Measurements from ENCODE around the gene PDE4B.
"Not testable (repeated sequence)": the region's sequence is repeated elsewhere in the genome, so short reads cannot be mapped to it uniquely, and the experiment has no call there.

PDE4B gene

DNA sequence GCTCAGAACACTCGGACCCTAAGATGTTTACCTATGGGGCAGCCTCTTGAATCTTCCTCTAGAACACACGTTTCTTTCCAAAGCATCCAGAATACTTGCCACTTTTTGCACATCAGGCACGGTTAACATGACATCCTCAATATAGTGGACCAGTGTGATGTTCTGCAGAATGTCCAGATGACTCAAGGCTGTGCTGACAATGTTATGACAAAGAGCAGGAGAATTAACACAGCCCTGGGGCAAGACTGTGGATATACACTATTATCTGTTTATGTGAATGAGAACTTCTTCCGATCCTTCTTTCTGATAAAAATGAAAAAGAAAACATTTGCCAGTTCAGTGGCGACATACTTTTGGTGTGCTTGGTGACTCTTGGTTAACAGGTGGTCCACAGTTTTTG is 154.3 kb downstream of the PDE4B start:
- H3K9me3 Mint-ChIP-seq, result no peaks in the 10 kb centered on the region
- no peaks in the 10 kb centered on the region for H3K4me1 Mint-ChIP-seq
- no peak overlapping the region for H3K27ac Mint-ChIP-seq
- ATAC-seq (no peak), DNase-seq (no peak)
- peaks cover 24% of the 10 kb centered on the region for H3K27me3 Mint-ChIP-seq
- no peak overlapping the region for H3K4me3 Mint-ChIP-seq

DNA sequence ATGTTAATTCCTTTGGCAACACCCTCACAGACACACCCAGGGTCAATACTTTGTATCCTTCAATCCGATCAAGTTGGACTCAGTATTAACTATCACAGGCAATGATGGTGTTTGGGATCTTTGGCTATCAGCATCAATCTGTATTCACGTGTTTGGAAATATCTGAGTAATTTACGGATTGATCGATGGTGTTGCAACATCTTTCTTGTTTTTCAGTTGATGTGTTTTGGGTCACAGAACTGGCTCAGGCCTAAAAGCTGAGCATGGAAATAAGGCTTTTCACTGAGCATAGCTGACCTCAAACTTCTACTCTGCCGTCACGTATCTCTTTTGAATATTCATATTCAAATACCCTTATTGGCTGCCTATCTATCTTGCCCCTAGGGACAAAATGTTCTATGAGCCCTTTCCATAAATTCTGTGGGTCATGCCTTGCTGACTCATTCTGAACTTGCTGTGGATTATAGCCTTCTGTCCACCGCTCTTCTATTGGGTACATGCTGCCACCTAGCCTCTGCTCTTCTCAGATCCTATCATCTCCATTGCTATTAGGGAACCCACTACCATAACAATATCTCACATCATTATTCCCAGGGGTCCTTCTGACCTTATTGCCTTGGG is 156.0 kb downstream of the PDE4B start:
- Mint-ChIP-seq H3K9me3 (no peaks in the 10 kb centered on the region), H3K4me3 (no peak overlapping the region), H3K27ac (no peak overlapping the region), H3K4me1 (peaks cover 9% of the 10 kb centered on the region), H3K27me3 (peaks cover 24% of the 10 kb centered on the region)
- ATAC-seq, result no peak
- no peak for DNase-seq

DNA sequence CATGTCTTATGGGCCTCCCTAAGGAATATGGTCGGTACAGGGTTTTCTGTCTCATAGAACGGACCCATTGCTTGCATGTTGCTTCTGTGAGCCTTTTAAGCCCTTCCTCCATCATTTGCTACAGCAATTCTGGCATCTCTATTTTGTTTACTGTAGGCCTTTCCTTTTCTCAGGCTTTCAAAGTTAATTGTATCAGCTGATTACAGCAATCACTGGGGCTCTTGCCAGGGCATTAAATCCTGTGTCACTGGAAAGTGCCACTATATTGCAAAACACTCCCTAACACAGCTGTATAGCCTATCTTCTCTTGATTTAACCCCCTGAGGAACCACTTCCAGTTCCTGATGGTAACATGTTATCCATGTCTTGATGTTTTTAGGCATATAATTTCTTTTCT is 156.5 kb downstream of the PDE4B start:
- H3K4me1 Mint-ChIP-seq, result peaks cover 9% of the 10 kb centered on the region

DNA sequence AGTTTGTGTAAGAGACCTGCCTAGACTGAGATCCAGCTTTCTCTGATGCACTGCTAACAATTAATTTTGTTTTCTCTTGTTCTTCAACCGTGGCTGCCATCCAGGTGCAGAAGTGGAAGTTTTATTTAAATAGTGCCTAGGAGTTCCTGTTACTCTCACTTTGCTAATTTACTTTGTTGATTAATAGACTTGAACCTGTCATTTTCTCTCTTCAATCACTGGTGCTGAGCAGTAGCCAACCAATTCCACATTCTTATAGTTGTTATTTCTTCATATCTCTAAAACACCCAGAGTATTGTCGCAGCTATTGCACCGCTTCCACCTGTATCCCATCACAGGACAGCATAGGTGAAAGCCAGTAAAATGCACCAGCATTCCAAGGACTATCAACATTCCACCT is 157.2 kb downstream of the PDE4B start:
- Mint-ChIP-seq H3K9me3 (no peaks in the 10 kb centered on the region), H3K4me3 (no peak overlapping the region), H3K27me3 (peaks cover 15% of the 10 kb centered on the region), H3K4me1 (peaks cover 9% of the 10 kb centered on the region), H3K27ac (no peak overlapping the region)
- ATAC-seq (no peak), DNase-seq (no peak)

More for the DNA sequence above, 156.5 kb downstream of the PDE4B start:
- no peak for ATAC-seq
- no peak overlapping the region for H3K4me3 Mint-ChIP-seq
- H3K27ac Mint-ChIP-seq, result no peak overlapping the region
- no peaks in the 10 kb centered on the region for H3K9me3 Mint-ChIP-seq
- H3K27me3 Mint-ChIP-seq, result peaks cover 20% of the 10 kb centered on the region
- no peak for DNase-seq

DNA sequence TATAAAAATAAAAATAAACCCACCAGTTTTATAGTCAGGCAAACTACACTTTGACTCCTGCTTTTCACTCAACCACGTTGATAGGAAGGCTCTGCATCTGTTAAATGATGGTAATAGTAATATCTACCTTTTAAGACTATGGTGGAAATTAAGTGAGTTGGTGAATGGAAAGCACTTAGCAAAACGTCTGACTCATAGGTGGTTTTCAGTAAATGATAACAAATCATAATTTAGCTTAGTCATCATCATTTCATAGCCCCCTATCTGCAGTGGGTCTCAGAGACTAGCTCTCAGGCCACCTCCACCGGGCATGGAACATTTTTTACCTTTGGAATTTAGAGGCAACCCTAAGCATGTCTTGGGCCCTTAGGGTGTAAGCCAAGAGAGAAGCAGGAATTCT is 160.0 kb downstream of the PDE4B start:
- DNase-seq, result no peak
- no peaks in the 10 kb centered on the region for H3K9me3 Mint-ChIP-seq
- H3K4me3 Mint-ChIP-seq, result no peak overlapping the region
- H3K27ac Mint-ChIP-seq, result no peak overlapping the region
- H3K4me1 Mint-ChIP-seq, result peaks cover 9% of the 10 kb centered on the region
- ATAC-seq, result no peak
- peaks cover 15% of the 10 kb centered on the region for H3K27me3 Mint-ChIP-seq

DNA sequence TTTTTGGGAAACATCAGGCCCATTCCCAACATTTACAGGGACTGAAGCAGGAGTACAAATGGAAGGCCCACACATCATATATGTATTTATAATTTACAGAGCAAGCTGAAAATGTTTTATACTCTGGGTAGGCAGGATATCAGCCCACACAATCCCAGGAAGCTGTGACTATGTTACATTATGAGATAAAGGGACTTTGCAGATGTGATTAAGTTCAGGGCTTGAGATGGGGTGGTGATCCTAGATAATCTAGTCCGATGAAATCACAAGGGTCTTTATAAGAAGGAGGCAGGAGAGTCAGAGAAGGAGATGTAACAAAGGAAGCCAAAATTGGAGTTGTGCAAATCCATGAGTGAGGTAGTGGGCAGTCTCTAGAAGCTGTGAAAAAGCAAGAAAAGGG is 160.5 kb downstream of the PDE4B start:
- Mint-ChIP-seq H3K27ac (no peak overlapping the region), H3K27me3 (peaks cover 15% of the 10 kb centered on the region), H3K4me1 (peaks cover 9% of the 10 kb centered on the region), H3K9me3 (no peaks in the 10 kb centered on the region), H3K4me3 (no peak overlapping the region)
- no peak for ATAC-seq
- DNase-seq, result no peak

DNA sequence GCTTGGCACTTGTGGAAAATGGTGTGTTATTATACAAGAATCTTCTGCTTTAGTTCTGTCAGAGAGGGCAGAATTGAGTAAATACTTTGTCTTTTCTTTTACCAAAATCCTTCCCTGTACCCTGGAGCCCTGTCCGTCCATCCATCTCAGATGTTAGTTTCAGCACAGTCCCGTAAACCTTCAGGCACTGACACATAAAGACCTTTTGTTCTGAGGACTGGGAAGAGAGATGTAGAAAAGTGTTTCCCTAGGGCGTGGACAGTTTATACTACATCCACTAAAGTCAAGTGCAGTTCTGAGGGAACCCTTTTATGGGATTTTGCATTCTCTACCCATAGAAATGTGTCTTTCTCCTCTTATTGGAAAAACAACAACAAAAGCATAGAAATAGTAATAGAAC is 162.4 kb downstream of the PDE4B start:
- H3K27ac Mint-ChIP-seq, result no peak overlapping the region
- H3K9me3 Mint-ChIP-seq, result no peaks in the 10 kb centered on the region
- H3K4me1 Mint-ChIP-seq, result peaks cover 9% of the 10 kb centered on the region
- H3K4me3 Mint-ChIP-seq, result no peak overlapping the region
- H3K27me3 Mint-ChIP-seq, result peaks cover 14% of the 10 kb centered on the region
- DNase-seq, result no peak
- no peak for ATAC-seq

DNA sequence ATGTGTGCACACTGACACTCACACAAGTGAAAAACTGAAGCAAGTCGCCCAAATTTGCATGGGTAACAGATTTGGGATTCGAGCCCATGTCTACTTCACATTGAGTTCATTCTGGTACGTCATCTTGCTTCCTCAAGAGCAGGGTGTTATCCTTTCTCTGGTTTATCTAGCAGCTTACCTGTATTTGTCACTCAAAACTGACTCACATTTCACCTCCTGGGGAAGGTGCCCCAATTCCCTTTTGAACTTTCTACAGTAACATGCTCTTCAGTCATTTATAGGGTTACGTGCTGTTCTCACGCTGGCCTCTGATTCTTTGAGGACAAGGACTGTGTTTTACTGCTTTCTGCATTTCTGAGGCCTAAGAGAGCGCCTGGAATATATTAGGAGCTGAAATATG is 162.8 kb downstream of the PDE4B start:
- H3K9me3 Mint-ChIP-seq, result no peaks in the 10 kb centered on the region
- no peak for DNase-seq
- H3K4me1 Mint-ChIP-seq, result peaks cover 9% of the 10 kb centered on the region
- H3K4me3 Mint-ChIP-seq, result no peak overlapping the region
- H3K27me3 Mint-ChIP-seq, result peaks cover 9% of the 10 kb centered on the region
- no peak overlapping the region for H3K27ac Mint-ChIP-seq
- ATAC-seq, result no peak

DNA sequence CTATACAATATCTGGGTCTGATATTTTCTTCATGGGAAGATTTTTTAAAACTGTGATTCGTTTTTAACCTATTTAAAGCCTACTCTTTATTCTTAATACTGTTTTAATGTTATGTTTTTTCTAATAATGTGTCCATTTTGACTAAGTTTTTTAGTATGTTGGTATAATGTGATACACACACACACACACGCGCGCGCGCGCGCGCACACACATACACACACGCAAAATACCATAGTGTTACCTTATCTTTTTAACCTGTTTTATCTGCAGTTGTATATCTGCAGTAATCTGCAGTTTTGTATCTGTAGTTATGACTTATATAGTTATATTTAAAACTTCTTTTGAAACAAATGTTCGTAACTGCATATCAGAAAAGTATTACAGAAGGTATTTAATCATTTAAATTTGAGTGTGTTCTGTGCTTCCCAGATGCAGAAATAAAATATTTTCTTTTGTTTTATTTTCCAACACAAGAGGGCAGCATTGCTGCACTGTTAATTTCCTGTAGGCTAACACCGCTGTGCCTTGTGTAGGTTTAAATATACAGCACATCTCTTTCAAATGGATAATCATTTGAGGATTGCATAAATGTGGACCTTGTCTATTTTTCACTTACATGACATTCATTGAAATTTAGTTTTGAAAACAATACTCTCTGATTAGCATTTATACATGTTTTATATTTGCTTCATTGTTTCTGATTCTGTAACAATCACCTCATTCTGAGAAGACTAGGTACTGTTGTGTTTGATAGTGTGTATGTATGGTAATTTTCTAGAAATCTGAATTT is 166.1 kb downstream of the PDE4B start:
- Mint-ChIP-seq H3K4me3 (no peak overlapping the region), H3K4me1 (no peaks in the 10 kb centered on the region), H3K9me3 (no peaks in the 10 kb centered on the region), H3K27me3 (no peaks in the 10 kb centered on the region), H3K27ac (no peak overlapping the region)
- DNase-seq, result peak; percentile 13 to 21
- peak; percentile 69 for ATAC-seq

DNA sequence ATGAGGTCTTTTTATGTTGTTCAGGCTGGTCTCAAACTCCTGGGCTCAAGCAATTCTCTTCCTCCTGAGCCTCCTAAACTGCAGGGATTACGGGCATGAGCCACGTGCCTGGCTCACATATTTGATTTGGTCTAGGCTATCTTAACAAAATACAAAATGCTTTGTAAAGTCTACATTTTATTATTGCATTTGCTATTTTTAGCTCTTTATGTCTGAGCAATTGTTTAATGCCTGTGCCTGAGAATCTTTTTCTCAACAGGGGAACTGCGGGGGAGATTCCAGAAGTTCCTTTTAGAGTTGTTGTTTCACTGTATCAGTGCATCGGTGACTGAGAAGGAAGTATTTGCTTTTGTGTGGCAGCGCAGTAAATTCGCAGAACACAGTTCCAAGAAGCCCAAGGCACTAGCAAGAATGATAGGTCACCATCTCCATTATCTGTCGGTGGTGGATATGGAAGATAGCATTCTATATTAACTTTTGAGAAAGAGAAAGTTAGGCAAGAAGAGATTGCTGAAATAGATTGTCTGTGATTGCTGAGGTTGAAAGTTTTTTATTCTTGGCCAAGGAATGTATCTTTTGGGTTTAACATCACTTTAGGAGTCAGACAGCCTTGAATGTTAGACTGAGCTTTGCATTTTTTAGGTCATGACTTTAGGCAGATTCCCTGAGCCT is 167.3 kb downstream of the PDE4B start:
- Mint-ChIP-seq H3K27ac (no peak overlapping the region), H3K27me3 (no peaks in the 10 kb centered on the region), H3K4me3 (no peak overlapping the region), H3K9me3 (no peaks in the 10 kb centered on the region), H3K4me1 (no peaks in the 10 kb centered on the region)
- DNase-seq, result no peak
- no peak for ATAC-seq

DNA sequence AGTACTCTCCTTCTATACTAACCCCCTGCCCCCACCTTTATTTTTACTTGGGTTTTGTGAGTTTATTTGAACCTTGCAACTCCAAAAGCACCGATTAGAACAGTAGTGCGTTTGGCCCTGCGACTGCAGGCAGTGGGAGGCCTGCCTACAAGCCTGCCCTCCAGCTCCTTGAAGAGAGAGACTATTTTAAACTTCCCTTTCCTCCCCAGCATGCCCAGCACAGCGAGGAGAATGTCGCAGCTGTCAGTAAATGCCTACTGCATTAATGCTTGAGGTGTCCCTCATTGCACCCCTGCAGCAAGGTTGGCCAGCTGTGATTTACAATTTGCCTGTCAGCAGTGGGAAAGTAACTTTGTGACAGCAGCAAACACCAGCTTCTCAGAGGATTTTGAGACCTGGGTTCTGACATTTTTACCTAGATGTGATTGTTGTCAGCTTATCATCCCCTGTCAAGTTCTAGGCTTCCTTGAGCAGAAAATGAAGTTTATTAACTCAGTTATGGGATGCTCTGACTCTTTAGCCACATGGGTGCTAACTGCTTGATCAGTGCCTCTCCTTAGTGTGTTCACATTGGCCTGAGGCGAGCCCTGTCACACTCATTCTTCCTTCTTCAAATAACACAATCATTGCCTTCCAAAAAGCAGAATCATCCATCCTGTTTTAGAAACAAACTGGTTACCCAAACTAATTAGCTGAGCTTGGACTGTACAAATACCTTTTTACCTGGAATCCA is 170.6 kb downstream of the PDE4B start:
- DNase-seq, result no peak
- no peaks in the 10 kb centered on the region for H3K4me1 Mint-ChIP-seq
- H3K9me3 Mint-ChIP-seq, result peaks cover 0 to 10% of the 10 kb centered on the region in 2 donors
- no peak overlapping the region for H3K4me3 Mint-ChIP-seq
- H3K27me3 Mint-ChIP-seq, result no peaks in the 10 kb centered on the region
- ATAC-seq, result no peak
- no peak overlapping the region for H3K27ac Mint-ChIP-seq

DNA sequence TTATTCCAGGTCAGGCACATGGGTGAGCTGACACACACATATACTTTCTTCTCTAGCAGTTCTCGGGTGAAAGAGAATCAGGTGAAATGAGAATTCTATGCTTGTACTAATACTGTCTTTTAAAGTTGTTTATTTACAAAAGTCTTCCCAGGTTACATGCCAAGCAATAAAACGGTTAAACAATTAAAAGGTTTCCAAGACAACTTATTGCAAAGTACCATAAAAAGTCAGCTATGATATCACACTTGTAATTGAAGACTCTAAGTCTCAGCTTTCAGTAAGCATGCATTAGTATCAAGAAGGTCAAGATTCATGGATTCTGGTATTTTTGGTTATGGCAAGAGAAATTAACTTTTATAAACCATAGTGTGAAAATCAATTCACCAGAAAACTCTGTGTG is 171.4 kb downstream of the PDE4B start:
- no peaks in the 10 kb centered on the region for H3K27me3 Mint-ChIP-seq
- H3K9me3 Mint-ChIP-seq, result peaks cover 0 to 10% of the 10 kb centered on the region in 2 donors
- DNase-seq, result no peak
- no peak overlapping the region for H3K4me3 Mint-ChIP-seq
- H3K27ac Mint-ChIP-seq, result no peak overlapping the region
- H3K4me1 Mint-ChIP-seq, result no peaks in the 10 kb centered on the region
- no peak for ATAC-seq

DNA sequence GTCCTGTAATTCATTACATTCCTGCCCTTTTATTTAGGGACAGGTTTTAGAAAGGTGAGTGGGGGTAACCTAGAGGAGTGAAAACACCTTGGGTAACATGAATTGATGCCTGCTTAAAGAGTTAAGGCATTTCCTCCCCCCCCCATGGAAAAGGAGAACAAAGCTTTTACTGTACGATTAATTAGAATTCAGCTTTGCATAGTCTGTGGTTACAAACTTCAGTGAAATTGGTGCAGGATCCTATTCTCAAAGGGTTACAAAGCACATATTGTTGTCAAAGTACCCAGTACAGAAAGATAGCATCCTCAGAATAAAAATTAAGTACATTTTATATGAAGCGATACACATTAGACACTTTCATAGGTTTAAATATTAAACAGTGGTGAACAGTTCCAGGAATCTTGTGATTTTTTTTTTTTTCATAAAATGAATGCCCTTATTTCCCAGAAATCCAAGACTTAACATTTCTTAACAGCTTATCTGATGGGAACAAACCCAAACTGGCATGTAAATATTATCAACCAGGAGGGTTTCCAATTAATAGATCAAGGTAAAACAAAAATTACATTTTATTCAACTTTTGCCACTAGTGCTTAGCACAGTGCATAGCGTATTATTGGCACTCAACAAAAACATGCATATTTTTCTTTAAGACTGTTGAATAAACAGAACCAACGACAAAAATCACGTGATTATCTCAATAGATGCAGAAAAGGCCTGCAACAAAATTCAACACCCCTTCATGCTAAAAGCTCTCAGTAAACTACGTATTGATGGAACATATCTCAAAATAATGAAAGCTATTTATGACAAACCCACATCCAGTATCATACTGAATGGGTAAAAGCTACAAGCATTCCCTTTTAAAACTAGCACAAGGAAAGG is 172.7 kb downstream of the PDE4B start:
- DNase-seq (no peak), ATAC-seq (no peak)
- H3K4me1 Mint-ChIP-seq, result no peaks in the 10 kb centered on the region
- peaks cover 0 to 10% of the 10 kb centered on the region in 2 donors for H3K9me3 Mint-ChIP-seq
- no peak overlapping the region for H3K4me3 Mint-ChIP-seq
- H3K27me3 Mint-ChIP-seq, result peaks cover 1% of the 10 kb centered on the region
- no peak overlapping the region for H3K27ac Mint-ChIP-seq

DNA sequence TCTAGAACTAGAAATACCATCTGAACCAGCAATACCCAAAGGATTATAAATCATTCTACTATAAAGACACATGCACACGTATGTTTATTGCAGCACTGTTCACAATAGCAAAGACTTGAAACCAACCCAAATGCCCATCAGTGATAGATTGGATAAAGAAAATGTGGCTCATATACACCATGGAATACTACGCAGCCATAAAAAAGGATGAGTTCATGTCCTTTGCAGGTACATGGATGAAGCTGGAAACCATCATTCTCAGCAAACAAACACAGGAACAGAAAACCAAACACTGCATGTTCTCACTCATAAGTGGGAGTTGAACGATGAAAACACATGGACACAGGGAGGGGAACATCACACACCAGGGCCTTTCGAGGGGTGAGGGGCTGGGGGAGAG is 174.8 kb downstream of the PDE4B start:
- not testable (repeated sequence) for H3K27ac Mint-ChIP-seq, ATAC-seq, DNase-seq, H3K4me1 Mint-ChIP-seq, H3K4me3 Mint-ChIP-seq
- H3K27me3 Mint-ChIP-seq, result peaks cover 14% of the 10 kb centered on the region
- H3K9me3 Mint-ChIP-seq, result peaks cover 0 to 10% of the 10 kb centered on the region in 2 donors

DNA sequence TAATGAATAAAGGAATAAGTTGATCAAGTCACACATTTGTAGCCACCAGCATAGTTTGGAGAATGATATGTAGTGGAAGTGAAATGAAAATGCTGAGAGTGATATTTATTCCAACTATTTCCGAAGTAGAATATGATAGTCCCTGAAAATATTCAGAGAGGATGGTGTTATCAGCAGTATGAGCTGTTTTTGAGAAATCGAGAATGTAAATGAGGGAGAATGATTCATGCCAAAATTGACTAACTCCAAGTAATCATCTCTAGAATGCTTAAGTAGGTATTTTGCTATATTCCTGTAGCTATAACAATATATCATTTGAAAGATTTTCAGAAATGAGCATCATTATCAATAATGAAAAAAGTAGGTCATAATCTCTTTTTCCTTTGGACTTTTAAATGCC is 178.9 kb downstream of the PDE4B start:
- Mint-ChIP-seq H3K27ac (no peak overlapping the region), H3K4me1 (no peaks in the 10 kb centered on the region), H3K27me3 (peaks cover 15% of the 10 kb centered on the region), H3K4me3 (no peak overlapping the region), H3K9me3 (peaks cover 14 to 33% of the 10 kb centered on the region in 2 donors)
- ATAC-seq (no peak), DNase-seq (no peak)

Data from stimulated activated naive CD8-positive, alpha-beta T cell treated with anti-CD3 and anti-CD28 coated beads, Interleukin-15, amount 100 ng/mL, for 72 hours (primary cell).